Neural progenitor cell (in vitro differentiated cells): ENCODE data around the gene TUBA4B. TPM values are rescaled to one million over a fixed set of nuclear protein-coding genes. Genes with fewer than 3 reads are reported as not detected.

Source experiments
- DNase-seq: peaks from one replicate; pipeline ENCODE4 v3.0.0-alpha.2; 2016; ENCODE audit warnings: low spot score
- H2AFZ ChIP-seq: fragments of 200-600 bp; sonication (generic); replicated peaks from 2 replicates; pipeline ENCODE4 v1.6.1; 2016; ENCODE audit warnings: antibody characterized with exemption
- H3F3A ChIP-seq: fragments of 200-600 bp; sonication (generic); 2 replicates; pipeline ENCODE4 v1.6.1; 2016; ENCODE audit warnings: antibody characterized with exemption, low read depth
- H3K27ac ChIP-seq: fragments of 200-600 bp; sonication (generic); 2 replicates; pipeline ENCODE4 v1.5.1; 2016; ENCODE audit warnings: mild to moderate bottlenecking
- H3K27me3 ChIP-seq: fragments of 200-600 bp; sonication (generic); 2 replicates; pipeline ENCODE4 v1.6.1; 2016; ENCODE audit warnings: mild to moderate bottlenecking, moderate library complexity
- H3K36me3 ChIP-seq: fragments of 200-600 bp; sonication (generic); 2 replicates; pipeline ENCODE4 v1.5.1; 2016
- H3K4me1 ChIP-seq: fragments of 200-600 bp; sonication (generic); 2 replicates; pipeline ENCODE4 v1.6.1; 2016; ENCODE audit warnings: mixed run types
- H3K4me2 ChIP-seq: fragments of 200-600 bp; sonication (generic); 2 replicates; pipeline ENCODE4 v1.6.1; 2016
- H3K4me3 ChIP-seq: fragments of 200-600 bp; sonication (generic); 2 replicates; pipeline ENCODE4 v1.5.1; 2016
- H3K79me2 ChIP-seq: fragments of 200-600 bp; sonication (generic); 2 replicates; pipeline ENCODE4 v1.6.1; 2016; ENCODE audit warnings: low read depth
- H3K9ac ChIP-seq: fragments of 200-600 bp; sonication (generic); 2 replicates; pipeline ENCODE4 v1.6.1; 2016
- H3K9me3 ChIP-seq: fragments of 200-600 bp; sonication (generic); 2 replicates; pipeline ENCODE4 v1.5.1; 2016; ENCODE audit warnings: low read depth
- H4K20me1 ChIP-seq: fragments of 200-600 bp; sonication (generic); 2 replicates; pipeline ENCODE4 v1.6.1; 2016; ENCODE audit warnings: low read depth
- H3K27ac Mint-ChIP-seq: 3 replicates; pipeline ENCODE4 v1.8.0; 2021; ENCODE audit warnings: mixed read lengths
- H3K27me3 Mint-ChIP-seq: 2 replicates; pipeline ENCODE4 v1.8.0; 2022; ENCODE audit warnings: low read depth, mild to moderate bottlenecking, inconsistent platforms, moderate library complexity, mixed read lengths; ENCODE audit not compliant: insufficient read depth
- H3K36me3 Mint-ChIP-seq: 3 replicates; pipeline ENCODE4 v1.8.0; 2021; ENCODE audit warnings: mixed read lengths
- H3K4me1 Mint-ChIP-seq: 3 replicates; pipeline ENCODE4 v1.8.0; 2021; ENCODE audit warnings: mixed read lengths
- H3K4me3 Mint-ChIP-seq: 3 replicates; pipeline ENCODE4 v1.8.0; 2021; ENCODE audit warnings: mild to moderate bottlenecking, moderate library complexity, mixed read lengths
- H3K9me3 Mint-ChIP-seq: 3 replicates; pipeline ENCODE4 v1.8.0; 2020; ENCODE audit warnings: mixed read lengths
- CTCF ChIP-seq: fragments of 200-600 bp; sonication (generic); IDR thresholded peaks from 2 replicates; pipeline ENCODE4 v1.5.1; 2017; ENCODE audit warnings: antibody characterized with exemption, mild to moderate bottlenecking
- EZH2 ChIP-seq: fragments of 200-600 bp; sonication (generic); IDR thresholded peaks from 2 replicates; pipeline ENCODE4 v1.6.1; 2017; ENCODE audit warnings: antibody characterized with exemption, mild to moderate bottlenecking, moderate library complexity
- EZH2phosphoT487 ChIP-seq: fragments of 200-600 bp; sonication (generic); IDR thresholded peaks from 2 replicates; pipeline ENCODE4 v1.6.1; 2017; ENCODE audit warnings: antibody characterized with exemption
- total RNA-seq: library from RNA; depleted of rRNA; stranded (reverse); fragments of >200 nt; gene quantifications from 2 replicates; pipeline ENCODE4 v1.2.3, GENCODE V29; 2015; ENCODE audit warnings: low replicate concordance

The TUBA4B gene
- total RNA-seq, 1 donor from 2014 or later, result not detected

GRCh38 chr2:219289537-219290361 is 36.7 kb downstream of the TUBA4B start:
- H3F3A ChIP-seq, result no peaks in the 10 kb centered on the region
- H3K9ac ChIP-seq, result no peak overlapping the region
- no peak overlapping the region for H3K27ac ChIP-seq
- no peak overlapping the region for H3K4me3 ChIP-seq
- TF ChIP-seq EZH2phosphoT487 (no peak), EZH2 (no peak), CTCF (no peak)
- H3K9me3 ChIP-seq, result no peaks in the 10 kb centered on the region
- H3K36me3 Mint-ChIP-seq, result no peaks in the 10 kb centered on the region
- no peak for DNase-seq
- peaks cover 10% of the 10 kb centered on the region for H3K27me3 ChIP-seq
- H3K4me1 Mint-ChIP-seq, result peaks cover 16% of the 10 kb centered on the region
- H3K27ac Mint-ChIP-seq, result peak overlapping the region; percentile 57
- peaks cover 7% of the 10 kb centered on the region for H3K27me3 Mint-ChIP-seq
- no peaks in the 10 kb centered on the region for H4K20me1 ChIP-seq
- H3K4me1 ChIP-seq, result peaks cover 9% of the 10 kb centered on the region
- H3K79me2 ChIP-seq, result no peaks in the 10 kb centered on the region
- no peak overlapping the region for H2AFZ ChIP-seq
- no peaks in the 10 kb centered on the region for H3K36me3 ChIP-seq
- no peak overlapping the region for H3K4me2 ChIP-seq
- H3K4me3 Mint-ChIP-seq, result no peak overlapping the region
- no peaks in the 10 kb centered on the region for H3K9me3 Mint-ChIP-seq

- Mint-ChIP-seq H3K36me3 (no peaks in the 10 kb centered on the region), H3K9me3 (no peaks in the 10 kb centered on the region), H3K27ac (peak overlapping the region; percentile 74), H3K27me3 (peaks cover 9% of the 10 kb centered on the region), H3K4me3 (no peak overlapping the region), H3K4me1 (peaks cover 19% of the 10 kb centered on the region)
- Histone ChIP-seq H3K27me3 (peaks cover 17% of the 10 kb centered on the region), H3K4me1 (peaks cover 9% of the 10 kb centered on the region), H3K9me3 (no peaks in the 10 kb centered on the region), H3K4me3 (no peak overlapping the region), H3K36me3 (no peaks in the 10 kb centered on the region), H3K9ac (no peak overlapping the region), H3K27ac (no peak overlapping the region), H4K20me1 (no peaks in the 10 kb centered on the region), H3K79me2 (no peaks in the 10 kb centered on the region), H2AFZ (no peak overlapping the region), H3F3A (no peaks in the 10 kb centered on the region), H3K4me2 (no peak overlapping the region)
- TF ChIP-seq CTCF (no peak), EZH2phosphoT487 (no peak), EZH2 (no peak)
- no peak for DNase-seq
Measured at GRCh38 chr2:219290381-219291171, 37.5 kb downstream of the TUBA4B start.

- H3K4me2 ChIP-seq, result no peak overlapping the region
Measured at GRCh38 chr2:219291394-219291793, 38.4 kb downstream of the TUBA4B start.

More at GRCh38 chr2:219291394-219291793, 38.4 kb downstream of the TUBA4B start:
- no peaks in the 10 kb centered on the region for H3K9me3 ChIP-seq
- H4K20me1 ChIP-seq, result no peaks in the 10 kb centered on the region
- DNase-seq, result no peak
- H2AFZ ChIP-seq, result no peak overlapping the region
- TF ChIP-seq EZH2phosphoT487 (no peak), CTCF (no peak), EZH2 (no peak)
- no peak overlapping the region for H3K27ac ChIP-seq
- H3K4me1 ChIP-seq, result peaks cover 7% of the 10 kb centered on the region
- no peaks in the 10 kb centered on the region for H3F3A ChIP-seq
- Mint-ChIP-seq H3K4me3 (no peak overlapping the region), H3K36me3 (no peaks in the 10 kb centered on the region), H3K9me3 (no peaks in the 10 kb centered on the region), H3K4me1 (peaks cover 15% of the 10 kb centered on the region), H3K27me3 (peaks cover 11% of the 10 kb centered on the region), H3K27ac (no peak overlapping the region)
- H3K36me3 ChIP-seq, result no peaks in the 10 kb centered on the region
- H3K27me3 ChIP-seq, result peaks cover 25% of the 10 kb centered on the region
- no peak overlapping the region for H3K9ac ChIP-seq
- H3K79me2 ChIP-seq, result no peaks in the 10 kb centered on the region
- no peak overlapping the region for H3K4me3 ChIP-seq
